ENCODE data around the gene DBNDD2.

DBNDD2 gene

GRCh38 chr20:45415822-45416637 lies 7.9 kb downstream of the DBNDD2 start, which contains the start of gene PIGT:
Gene PIGT, plus strand, starts transcription at chr20:45416141. Its CDS starts 16 bp downstream, at chr20:45416157.
- DNase-seq (ENCODE audit: low spot score), result peak; percentile 88

GRCh38 chr20:45416917-45417316 lies 8.8 kb downstream of the DBNDD2 start:
- DNase-seq (ENCODE audit: low spot score), result no peak

- peak; percentile 65 for DNase-seq (ENCODE audit: low spot score)
Measured at GRCh38 chr20:45419188-45420091, 11.4 kb downstream of the DBNDD2 start.

GRCh38 chr20:45420125-45420524 lies 12.0 kb downstream of the DBNDD2 start:
- DNase-seq (ENCODE audit: low spot score), result no peak

DNA sequence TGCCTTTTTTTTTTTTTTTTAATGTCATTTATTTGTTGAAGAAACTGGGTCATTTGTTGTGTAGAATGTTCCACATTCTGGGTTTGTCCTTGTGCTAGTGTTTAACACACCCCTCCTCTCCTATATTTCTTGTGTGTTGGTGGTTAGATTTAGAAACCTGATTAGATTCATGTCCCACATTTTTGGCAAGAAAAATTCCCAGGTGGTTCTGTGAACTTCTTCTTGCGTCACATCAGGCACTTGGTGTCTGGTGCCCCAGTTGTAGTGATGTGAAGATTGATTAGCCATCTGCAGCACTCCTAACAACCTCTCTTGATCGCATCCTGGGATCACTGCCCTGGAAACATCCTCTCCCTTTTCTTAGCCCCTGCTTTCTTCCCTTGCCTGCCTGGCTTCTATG lies 15.6 kb downstream of the DBNDD2 start:
- DNase-seq (ENCODE audit: low spot score), result no peak

- no peak for DNase-seq (ENCODE audit: low spot score)
Measured at GRCh38 chr20:45425561-45425960, 17.5 kb downstream of the DBNDD2 start.

- no peak for DNase-seq (ENCODE audit: low spot score)
Measured at GRCh38 chr20:45426320-45427016, 18.4 kb downstream of the DBNDD2 start.

GRCh38 chr20:45427236-45428149 lies 19.4 kb downstream of the DBNDD2 start:
- DNase-seq (ENCODE audit: low spot score), result no peak

- peak; percentile 90 for DNase-seq (ENCODE audit: low spot score)
Measured at GRCh38 chr20:45429618-45430017, 21.5 kb downstream of the DBNDD2 start.

- DNase-seq (ENCODE audit: low spot score), result no peak
Measured at GRCh38 chr20:45432294-45432693, 24.2 kb downstream of the DBNDD2 start.

- peak; percentile 98 for DNase-seq (ENCODE audit: low spot score)
Measured at GRCh38 chr20:45433316-45433715, 25.2 kb downstream of the DBNDD2 start.

DNA sequence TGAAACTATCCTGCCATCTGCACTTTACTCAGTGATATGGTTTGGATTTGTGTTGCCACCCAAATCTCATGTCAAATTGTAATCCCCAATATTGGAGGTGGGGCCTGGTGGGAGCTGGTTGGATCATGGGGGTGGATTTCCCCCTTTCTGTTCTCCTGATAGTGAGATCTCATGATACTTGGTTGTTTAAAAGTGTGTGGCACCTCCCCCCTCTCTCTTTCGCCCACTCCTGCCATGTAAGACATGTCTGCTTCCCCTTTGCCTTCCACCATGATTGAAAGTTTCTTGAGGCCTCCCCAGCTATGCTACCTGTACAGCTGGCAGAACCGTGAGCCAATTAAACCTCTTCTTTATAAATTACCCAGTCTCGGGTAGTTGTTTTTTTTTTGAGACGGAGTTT lies 25.9 kb downstream of the DBNDD2 start:
- no peak for DNase-seq (ENCODE audit: low spot score)

DNA sequence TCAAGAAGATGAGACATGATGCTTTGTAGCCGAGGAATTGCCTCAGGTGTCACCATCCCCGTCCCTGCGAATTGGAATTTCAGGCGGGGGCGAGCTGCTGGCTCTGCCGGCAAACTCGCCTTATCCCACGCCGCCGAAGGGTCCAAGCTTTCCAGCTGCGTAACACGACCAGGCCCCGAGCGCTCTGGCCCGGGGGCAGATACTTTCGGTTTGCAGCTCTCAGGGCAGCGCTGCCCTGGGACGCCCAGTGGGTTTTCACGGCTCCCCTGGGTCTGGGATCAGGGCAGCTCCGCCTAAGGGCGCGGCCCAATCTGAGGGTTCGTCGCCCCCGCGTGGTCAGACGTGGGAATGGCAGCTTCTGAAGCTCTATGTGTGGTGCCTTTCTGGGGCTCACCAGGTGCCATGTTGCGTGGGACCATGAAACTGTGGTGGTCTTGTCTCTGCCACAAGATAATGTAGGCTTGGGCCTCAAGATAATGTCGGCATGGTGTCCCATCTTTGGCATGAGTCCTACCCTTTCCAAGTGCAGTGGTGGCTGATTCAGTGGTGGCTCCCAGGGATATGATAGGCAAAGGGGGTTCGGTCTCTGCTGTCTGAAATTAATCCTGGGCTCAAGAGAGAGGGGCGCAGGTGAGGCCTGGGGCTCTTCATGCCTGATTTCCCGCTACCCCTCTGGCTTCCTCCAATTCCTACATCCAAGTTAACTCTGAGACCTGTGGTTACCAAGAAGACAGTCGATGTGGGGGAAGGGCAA lies 28.8 kb downstream of the DBNDD2 start:
- DNase-seq (ENCODE audit: low spot score), result peak; percentile 93

GRCh38 chr20:45440424-45440823 lies 32.3 kb downstream of the DBNDD2 start:
- no peak for DNase-seq (ENCODE audit: low spot score)

DNA sequence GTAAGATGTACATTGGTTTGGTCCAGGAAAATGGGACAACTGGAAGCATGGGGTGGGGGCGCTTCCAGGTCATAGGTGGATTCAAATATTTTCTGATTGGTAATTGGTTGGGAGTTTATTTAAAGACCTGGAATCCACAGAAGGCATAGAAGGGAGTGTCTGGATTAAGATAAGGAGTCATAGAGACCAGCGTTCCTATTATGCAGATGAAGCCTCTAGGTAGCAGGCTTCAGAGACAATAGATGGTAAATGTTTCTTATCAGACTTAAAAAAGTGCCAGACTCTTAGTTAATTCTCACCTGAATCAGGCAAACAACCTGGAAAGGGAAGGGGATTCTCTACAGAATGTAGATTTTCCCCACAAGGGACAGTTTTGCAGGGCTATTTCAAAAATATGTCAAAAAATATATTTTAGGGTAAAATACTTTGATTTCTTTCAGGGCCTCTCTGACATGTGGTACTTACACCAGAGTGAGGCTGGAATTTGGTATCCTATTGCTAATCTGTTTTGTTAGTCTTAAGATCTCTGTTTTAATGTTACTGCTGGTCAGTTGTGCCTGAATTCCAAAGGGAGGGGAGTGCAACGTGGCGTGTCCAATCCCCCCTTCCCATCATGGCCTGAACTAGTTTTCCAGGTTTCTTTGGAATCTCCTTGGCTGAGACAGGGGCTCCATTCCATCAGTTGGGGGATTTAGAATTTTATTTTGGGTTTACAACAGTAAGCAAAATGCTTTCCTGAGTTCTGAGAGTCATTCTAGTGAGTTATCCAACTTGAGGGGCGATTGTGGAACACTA lies 33.0 kb downstream of the DBNDD2 start:
- no peak for DNase-seq (ENCODE audit: low spot score)

DNA sequence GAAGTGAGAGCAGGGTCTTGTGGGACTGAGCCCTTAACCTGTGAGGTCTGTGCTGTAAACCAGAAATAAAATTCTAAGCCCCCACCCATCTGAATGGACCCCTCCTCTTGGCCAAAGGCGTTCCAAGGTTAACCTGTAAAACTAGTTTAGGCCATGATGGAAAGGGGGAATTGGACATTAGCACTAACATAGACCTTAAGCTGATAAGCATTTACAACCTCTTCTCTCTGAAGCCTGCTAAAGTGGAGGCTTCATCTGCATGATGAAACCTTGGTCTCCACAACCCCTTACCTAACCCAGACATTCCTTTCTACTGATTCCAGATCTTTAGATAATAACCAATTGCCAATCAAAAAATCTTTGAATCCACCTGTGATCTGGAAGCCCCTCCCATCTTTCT lies 33.7 kb downstream of the DBNDD2 start:
- DNase-seq (ENCODE audit: low spot score), result no peak

GRCh38 chr20:45444050-45444449 lies 36.0 kb downstream of the DBNDD2 start:
- DNase-seq (ENCODE audit: low spot score), result no peak

- DNase-seq (ENCODE audit: low spot score), result no peak
Measured at GRCh38 chr20:45445805-45446562, 37.9 kb downstream of the DBNDD2 start.

DNA sequence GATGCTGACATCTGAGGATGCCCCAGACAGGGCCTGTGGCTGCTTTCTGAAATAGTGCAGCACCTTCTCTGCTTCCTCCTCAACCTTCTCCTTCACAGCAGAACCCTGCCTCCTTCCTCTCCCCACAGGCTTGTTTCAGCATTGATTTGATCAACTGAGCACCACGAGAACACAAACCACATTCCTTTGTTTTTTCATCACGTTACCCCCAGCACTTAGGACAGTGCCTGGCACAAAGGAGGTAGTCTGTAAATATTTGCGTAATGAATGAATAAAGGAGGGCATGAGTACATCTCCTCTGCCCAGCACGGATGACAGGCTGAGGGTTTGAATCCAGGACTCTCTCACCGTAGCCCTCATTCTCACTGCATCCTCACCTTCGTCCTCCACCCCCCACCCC lies 40.2 kb downstream of the DBNDD2 start:
- DNase-seq (ENCODE audit: low spot score), result no peak

All from globus pallidus (tissue), 1 donor.